SH-SY5Y (cell line): ENCODE measurements around the gene PTPRD.

ENCODE experiments used
- GATA2 ChIP-seq: IDR thresholded peaks from 2 replicates; pipeline ENCODE4 v1.6.1; 2011; ENCODE audit warnings: mild to moderate bottlenecking, low read depth, low read length
- GATA3 ChIP-seq: IDR thresholded peaks from 2 replicates; pipeline ENCODE4 v1.6.1; 2011; ENCODE audit warnings: low read depth, mild to moderate bottlenecking, low read length, moderate library complexity

DNA sequence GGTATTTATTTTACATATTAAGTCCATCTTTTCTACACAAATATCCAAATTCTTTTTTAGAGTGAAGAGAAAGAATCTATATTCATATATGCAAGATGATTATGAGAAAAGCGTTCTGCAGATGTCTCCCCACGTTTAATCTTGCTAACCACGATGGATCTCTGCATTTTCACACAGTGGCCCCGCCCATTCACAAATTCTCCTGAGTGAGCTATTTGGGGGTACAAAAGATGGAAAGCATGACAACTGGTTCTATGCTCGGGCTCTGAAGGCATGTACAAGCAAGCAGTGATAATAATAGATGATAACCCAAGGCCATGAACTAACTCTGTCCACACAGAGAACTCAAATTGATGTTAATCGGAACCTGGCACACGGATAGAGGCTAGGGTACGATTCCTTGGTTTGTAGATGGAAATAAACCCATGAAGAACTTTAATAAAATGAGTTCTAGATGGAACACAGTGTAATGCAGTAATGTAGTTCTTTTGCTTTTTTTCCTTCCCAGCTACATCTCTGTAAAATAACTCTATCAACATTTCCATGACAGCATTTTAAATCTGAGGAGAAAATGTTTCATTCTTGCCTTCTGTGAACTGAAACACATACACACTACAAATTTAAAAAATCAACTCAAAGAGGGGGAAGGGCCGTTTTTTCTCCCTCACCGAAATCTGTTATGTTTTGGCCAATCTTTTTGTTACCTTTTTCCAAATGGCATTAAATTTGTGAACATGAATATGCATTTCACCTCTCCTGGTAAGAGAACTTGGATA is 1961.5 kb downstream of the PTPRD start:
- TF ChIP-seq GATA2 (no peak), GATA3 (no peak)
